ENCODE data around the gene TGFB2. TPM values are rescaled to one million over a fixed set of nuclear protein-coding genes. Genes with fewer than 3 reads are reported as not detected.

TGFB2 gene
- total RNA-seq, 1 experiment from 2014 or later: not detected

DNA sequence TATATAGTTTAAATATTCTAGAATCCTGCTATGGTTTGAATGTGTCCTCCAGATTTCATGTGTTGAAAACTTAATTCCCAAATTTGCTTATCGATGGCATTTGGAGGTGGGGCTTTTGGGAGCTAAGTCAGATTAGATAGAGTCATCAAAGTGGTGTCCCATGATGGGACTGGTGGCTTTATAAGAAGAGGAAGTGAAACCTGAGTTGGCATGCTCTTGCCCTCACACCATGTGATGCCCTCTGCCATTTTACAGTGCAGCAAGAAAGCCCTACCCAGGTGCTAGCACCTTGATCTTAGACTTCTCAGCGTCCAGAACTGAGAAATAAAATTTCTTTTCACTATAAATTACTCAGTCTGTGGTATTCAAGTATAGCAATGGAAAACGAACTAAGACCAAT, 111.3 kb downstream of the TGFB2 start:
- no peak overlapping the region for H3K9ac ChIP-seq (ENCODE audit: extremely low read depth, insufficient read length, low read length)
- TF ChIP-seq, protein P1, sequence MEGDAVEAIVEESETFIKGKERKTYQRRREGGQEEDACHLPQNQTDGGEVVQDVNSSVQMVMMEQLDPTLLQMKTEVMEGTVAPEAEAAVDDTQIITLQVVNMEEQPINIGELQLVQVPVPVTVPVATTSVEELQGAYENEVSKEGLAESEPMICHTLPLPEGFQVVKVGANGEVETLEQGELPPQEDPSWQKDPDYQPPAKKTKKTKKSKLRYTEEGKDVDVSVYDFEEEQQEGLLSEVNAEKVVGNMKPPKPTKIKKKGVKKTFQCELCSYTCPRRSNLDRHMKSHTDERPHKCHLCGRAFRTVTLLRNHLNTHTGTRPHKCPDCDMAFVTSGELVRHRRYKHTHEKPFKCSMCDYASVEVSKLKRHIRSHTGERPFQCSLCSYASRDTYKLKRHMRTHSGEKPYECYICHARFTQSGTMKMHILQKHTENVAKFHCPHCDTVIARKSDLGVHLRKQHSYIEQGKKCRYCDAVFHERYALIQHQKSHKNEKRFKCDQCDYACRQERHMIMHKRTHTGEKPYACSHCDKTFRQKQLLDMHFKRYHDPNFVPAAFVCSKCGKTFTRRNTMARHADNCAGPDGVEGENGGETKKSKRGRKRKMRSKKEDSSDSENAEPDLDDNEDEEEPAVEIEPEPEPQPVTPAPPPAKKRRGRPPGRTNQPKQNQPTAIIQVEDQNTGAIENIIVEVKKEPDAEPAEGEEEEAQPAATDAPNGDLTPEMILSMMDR (conservative IDR thresholded peaks at IDR 0.05): no peak
- Mint-ChIP-seq H3K27me3 (ENCODE audit: low read depth) (no peaks in the 10 kb centered on the region), H3K36me3 (ENCODE audit: insufficient read depth in 1 of 3, low read depth in 3 of 3) (no peaks in the 10 kb centered on the region), H3K4me3 (no peak overlapping the region), H3K4me1 (peaks cover 21 to 26% of the 10 kb centered on the region in 2 experiments), H3K9me3 (no peaks in the 10 kb centered on the region; a peak in 1 of 5 replicates), H3K27ac (no peak overlapping the region)
- no peak overlapping the region for H3K23ac ChIP-seq (ENCODE audit: insufficient read length, low read depth, low read length)
- no peak overlapping the region for H3K14ac ChIP-seq (ENCODE audit: insufficient read depth, low read length)
- no peak overlapping the region for H2BK120ac ChIP-seq (ENCODE audit: low read depth, low read length, poor library complexity, severe bottlenecking)
- H3K79me1 ChIP-seq (ENCODE audit: insufficient read depth, low read depth, low read length, poor library complexity, severe bottlenecking): no peaks in the 10 kb centered on the region
- H3K27me3 ChIP-seq (ENCODE audit: insufficient read depth, low read length): no peaks in the 10 kb centered on the region
- H3K23me2 ChIP-seq (ENCODE audit: insufficient read length, low read depth, low read length, poor library complexity, severe bottlenecking): no peaks in the 10 kb centered on the region
- no peak overlapping the region for H2AFZ ChIP-seq (ENCODE audit: low read length)
- no peak overlapping the region for H4K5ac ChIP-seq (ENCODE audit: insufficient read length, low read depth, low read length)
- H4K8ac ChIP-seq (replicated peaks; ENCODE audit: insufficient read length, low read depth, low read length): no peak overlapping the region
- no peak overlapping the region for H2AK5ac ChIP-seq (ENCODE audit: insufficient read length, low read length)
- DNase-seq: no peak
- H3K4ac ChIP-seq (ENCODE audit: low read depth, low read length): no peak overlapping the region
- H2BK5ac ChIP-seq (ENCODE audit: insufficient read length, low read length): no peak overlapping the region
- H2BK15ac ChIP-seq (ENCODE audit: low read depth, low read length): no peak overlapping the region
- no CpG with 5 or more reads among the region's 3 CpGs for WGBS (ENCODE audit: extremely low coverage, insufficient read length, low lambda C conversion rate)
- H4K20me1 ChIP-seq (ENCODE audit: control insufficient read depth, insufficient read depth, insufficient read length): no peaks in the 10 kb centered on the region
- no peak overlapping the region for H2BK12ac ChIP-seq (ENCODE audit: insufficient read length, low read depth, low read length)
- H2BK20ac ChIP-seq (ENCODE audit: low read depth, low read length, poor library complexity, severe bottlenecking): no peak overlapping the region
- H3K27ac ChIP-seq (ENCODE audit: insufficient read length, low read depth, low read length): no peak overlapping the region
- peaks cover 10% of the 10 kb centered on the region; the same call in 1 of the 2 replicates for H3K4me1 ChIP-seq (ENCODE audit: insufficient read depth, low read length)
- no peaks in the 10 kb centered on the region for H3K79me2 ChIP-seq (ENCODE audit: insufficient read depth, low read length)
- H3T11ph ChIP-seq (ENCODE audit: low read length): no peak overlapping the region
- H3K4me2 ChIP-seq (ENCODE audit: insufficient read depth, insufficient read length, low read length): no peak overlapping the region
- no peak overlapping the region for H3K18ac ChIP-seq (ENCODE audit: insufficient read length, low read depth, low read length)
- H3K9me3 ChIP-seq (ENCODE audit: control insufficient read depth, low read depth, low read length): no peaks in the 10 kb centered on the region
- no peak overlapping the region for H3K56ac ChIP-seq (ENCODE audit: insufficient read length, low read depth, low read length)
- H4K91ac ChIP-seq (ENCODE audit: insufficient read length, low read depth, low read length): no peak overlapping the region
